Ovary (tissue), 3 donors: Measurements from ENCODE around the gene TSPEAR.

ENCODE experiments used
- CTCF ChIP-seq, 3 donors: fragments of 450-650 bp in 2 of 3; fragments of 200-600 bp in 1 of 3; IDR thresholded peaks; one replicate each; pipeline versions ENCODE4 v1.5.1 to v1.8.0; 2016 to 2022; ENCODE audit warnings: antibody characterized with exemption in 3 of 3, mild to moderate bottlenecking in 1 of 3
- EP300 ChIP-seq: sonication (generic); formaldehyde crosslinking; IDR thresholded peaks from one replicate; pipeline ENCODE4 v1.6.1; 2017; ENCODE audit warnings: antibody characterized with exemption
- POLR2A ChIP-seq: fragments of 450-650 bp; IDR thresholded peaks from one replicate; pipeline ENCODE4 v1.6.1; 2017; ENCODE audit warnings: antibody characterized with exemption, mild to moderate bottlenecking, moderate library complexity
- donor health status: DM: no; HTN: no; CAD: no.

- no peak for TF ChIP-seq EP300
- no peak for TF ChIP-seq CTCF (IDR thresholded peaks at IDR 0.05)
- no peak for TF ChIP-seq POLR2A
Measured at GRCh38 chr21:44480200-44481053, 230.9 kb downstream of the TSPEAR start.
